22Rv1 (cell line): ENCODE data around the gene DRP2.
"Not testable (repeated sequence)": the region's sequence is repeated elsewhere in the genome, so short reads cannot be mapped to it uniquely, and the experiment has no call there.

Experiments used
- CTCF ChIP-seq: fragments of 450-650 bp; IDR thresholded peaks from 2 replicates; pipeline ENCODE4 v1.5.1; 2017; ENCODE audit warnings: mild to moderate bottlenecking
- ZFX ChIP-seq: fragments of 450-650 bp; IDR thresholded peaks from 2 replicates; pipeline ENCODE4 v1.6.1; 2017; ENCODE audit warnings: antibody characterized with exemption, borderline replicate concordance

- not testable (repeated sequence) for TF ChIP-seq CTCF, ZFX
These were observed 31.6 kb upstream of the DRP2 start for GRCh38 chrX:101187961-101188360.
